HG03521 (cell line): ENCODE measurements around the gene GSAP.

ENCODE experiments used
- ATAC-seq: cut with Tn5 transposase; IDR thresholded peaks from one replicate; pipeline ENCODE4 v1.9.1; 2021; ENCODE audit warnings: mild to moderate bottlenecking, moderate library complexity; ENCODE audit not compliant: unreplicated experiment

The GSAP gene

GRCh38 chr7:77438131-77438530 lies 22.0 kb upstream of the GSAP start:
- no peak for ATAC-seq

- ATAC-seq = no peak
Observed at GRCh38 chr7:77434570-77435275, 18.6 kb upstream of the GSAP start.

- ATAC-seq = no peak
Observed at GRCh38 chr7:77433901-77434300, 17.8 kb upstream of the GSAP start.

GRCh38 chr7:77430927-77431326 lies 14.8 kb upstream of the GSAP start:
- ATAC-seq = no peak

- ATAC-seq = no peak
Observed at GRCh38 chr7:77428777-77429231, 12.7 kb upstream of the GSAP start.

- ATAC-seq = no peak
Observed at GRCh38 chr7:77427996-77428603, 12.0 kb upstream of the GSAP start.

GRCh38 chr7:77426521-77427051 lies 10.4 kb upstream of the GSAP start:
- ATAC-seq = no peak

GRCh38 chr7:77426052-77426404 lies 9.9 kb upstream of the GSAP start:
- ATAC-seq = no peak

- no peak for ATAC-seq
Observed at GRCh38 chr7:77425101-77426051, 9.2 kb upstream of the GSAP start.

GRCh38 chr7:77422500-77422899 lies 6.4 kb upstream of the GSAP start:
- ATAC-seq = no peak

GRCh38 chr7:77420986-77421672 lies 5.0 kb upstream of the GSAP start:
- no peak for ATAC-seq

- no peak for ATAC-seq
Observed at GRCh38 chr7:77420438-77420837, 4.3 kb upstream of the GSAP start.

GRCh38 chr7:77419102-77419501 lies 3.0 kb upstream of the GSAP start:
- no peak for ATAC-seq

GRCh38 chr7:77417801-77418200 lies 1.7 kb upstream of the GSAP start:
- ATAC-seq = no peak

GRCh38 chr7:77416621-77417371 lies 647 bp upstream of the GSAP start:
- peak; percentile 6 for ATAC-seq

GRCh38 chr7:77415476-77415822 lies 700 bp downstream of the GSAP start:
- peak; percentile 34 for ATAC-seq

- no peak for ATAC-seq
Observed at GRCh38 chr7:77413861-77414424, 2.2 kb downstream of the GSAP start.

- no peak for ATAC-seq
Observed at GRCh38 chr7:77413128-77413527, 3.0 kb downstream of the GSAP start.

GRCh38 chr7:77409739-77410547 lies 6.2 kb downstream of the GSAP start:
- no peak for ATAC-seq
